ENCODE measurements around the gene RHBDL1.

RHBDL1 gene

GRCh38 chr16:669666-670065, 5.8 kb upstream of the RHBDL1 start:
- TF ChIP-seq FOXP2 (optimal IDR thresholded peaks at IDR 0.05; ENCODE audit: borderline replicate concordance, extremely low read depth, extremely low read length, insufficient read depth) (no peak), SIN3A (IDR thresholded peaks at IDR 0.05; ENCODE audit: borderline replicate concordance, insufficient read depth, low read length) (no peak), REST (IDR thresholded peaks at IDR 0.05; ENCODE audit: insufficient read depth in 1 of 2, low read depth in 2 of 2, low read length in 2 of 2) (no peak), POLR2AphosphoS5 (IDR thresholded peaks at IDR 0.05; ENCODE audit: low read depth, low read length) (no peak)

- TF ChIP-seq TAF1 (IDR thresholded peaks at IDR 0.05; ENCODE audit: borderline replicate concordance, insufficient read depth, low read length), result no peak
- no peak for TF ChIP-seq POLR2AphosphoS5 (IDR thresholded peaks at IDR 0.05; ENCODE audit: low read depth, low read length)
- no peak for TF ChIP-seq REST (IDR thresholded peaks at IDR 0.05; ENCODE audit: insufficient read depth in 1 of 2, low read depth in 2 of 2, low read length in 2 of 2)
- TF ChIP-seq SIN3A (IDR thresholded peaks at IDR 0.05; ENCODE audit: borderline replicate concordance, insufficient read depth, low read length), result no peak
- TF ChIP-seq FOXP2 (optimal IDR thresholded peaks at IDR 0.05; ENCODE audit: borderline replicate concordance, extremely low read depth, extremely low read length, insufficient read depth), result no peak
Observed at GRCh38 chr16:670485-671352, 4.8 kb upstream of the RHBDL1 start.

- TF ChIP-seq FOXP2 (optimal IDR thresholded peaks at IDR 0.05; ENCODE audit: borderline replicate concordance, extremely low read depth, extremely low read length, insufficient read depth), result no peak
- no peak for TF ChIP-seq SIN3A (IDR thresholded peaks at IDR 0.05; ENCODE audit: borderline replicate concordance, insufficient read depth, low read length)
- no peak for TF ChIP-seq POLR2AphosphoS5 (IDR thresholded peaks at IDR 0.05; ENCODE audit: low read depth, low read length)
- TF ChIP-seq REST (IDR thresholded peaks at IDR 0.05; ENCODE audit: insufficient read depth in 1 of 2, low read depth in 2 of 2, low read length in 2 of 2), result no peak
Observed at GRCh38 chr16:671353-672131, 3.9 kb upstream of the RHBDL1 start.

GRCh38 chr16:672371-672770, 3.1 kb upstream of the RHBDL1 start:
- TF ChIP-seq REST (IDR thresholded peaks at IDR 0.05; ENCODE audit: insufficient read depth in 1 of 2, low read depth in 2 of 2, low read length in 2 of 2) (no peak), TAF1 (IDR thresholded peaks at IDR 0.05; ENCODE audit: borderline replicate concordance, insufficient read depth, low read length) (no peak), SIN3A (IDR thresholded peaks at IDR 0.05; ENCODE audit: borderline replicate concordance, insufficient read depth, low read length) (no peak), POLR2AphosphoS5 (IDR thresholded peaks at IDR 0.05; ENCODE audit: low read depth, low read length) (no peak), FOXP2 (optimal IDR thresholded peaks at IDR 0.05; ENCODE audit: borderline replicate concordance, extremely low read depth, extremely low read length, insufficient read depth) (no peak)

All from PFSK-1 (cell line).